PC-3 (cell line): Measurements from ENCODE around the gene MITF. TPM values are rescaled to one million over a fixed set of nuclear protein-coding genes. Genes with fewer than 3 reads are reported as not detected.
"Not testable (repeated sequence)": the region's sequence is repeated elsewhere in the genome, so short reads cannot be mapped to it uniquely, and the experiment has no call there.

Experiments
- ATAC-seq: fragments of 200-7000 bp; cut with Tn5 transposase; 2 replicates; pipeline ENCODE4 v1.9.1; 2020; ENCODE audit warnings: mild to moderate bottlenecking, moderate library complexity
- BruUV-seq: library from RNA; stranded (reverse); fragments of 400-500 nt; replicated peaks from 2 replicates; lab custom pipeline; 2021; lab: Mats Ljungman, UMichigan
- CTCF ChIA-PET: fragments of 300-600 bp; sonication (Branson Sonifier 250); formaldehyde crosslinking; loops from one replicate; lab custom pipeline; 2022; ENCODE audit warnings: antibody characterized with exemption; lab: Charles Lee
- POLR2A ChIA-PET: fragments of 300-600 bp; sonication (Branson Sonifier 250); formaldehyde crosslinking; loops from one replicate; lab custom pipeline; 2022; ENCODE audit warnings: antibody characterized with exemption; ENCODE audit not compliant: unreplicated experiment; lab: Charles Lee
- DNase-seq: peaks from one replicate; pipeline ENCODE4 v3.0.0-alpha.2; 2015
- H2AFZ ChIP-seq: fragments of 300-600 bp; sonication (generic); 2 replicates; pipeline ENCODE4 v1.6.0; 2016; ENCODE audit warnings: antibody characterized with exemption, low read length
- H3F3A ChIP-seq: fragments of 300-600 bp; sonication (generic); one replicate; pipeline ENCODE4 v1.6.0; 2017; ENCODE audit warnings: antibody characterized with exemption, low read length, control low read depth, mild to moderate bottlenecking; ENCODE audit not compliant: unreplicated experiment
- H3K27ac ChIP-seq: fragments of 300-600 bp; sonication (generic); 2 replicates; pipeline ENCODE4 v1.5.1; 2016; ENCODE audit warnings: mild to moderate bottlenecking, low read length
- H3K27me3 ChIP-seq: fragments of 300-600 bp; sonication (generic); 2 replicates; pipeline ENCODE4 v1.6.1; 2016; ENCODE audit warnings: low read length, mixed read lengths
- H3K36me3 ChIP-seq: fragments of 300-600 bp; sonication (generic); 2 replicates; pipeline ENCODE4 v1.6.1; 2016; ENCODE audit warnings: low read depth, mixed run types, low read length, mixed read lengths
- H3K4me1 ChIP-seq: fragments of 300-600 bp; sonication (generic); 2 replicates; pipeline ENCODE4 v1.5.1; 2016; ENCODE audit warnings: low read length; ENCODE audit not compliant: insufficient read depth
- H3K4me2 ChIP-seq: fragments of 300-600 bp; sonication (generic); 2 replicates; pipeline ENCODE4 v1.6.0; 2016; ENCODE audit warnings: low read length
- H3K4me3 ChIP-seq: fragments of 300-600 bp; sonication (generic); 2 replicates; pipeline ENCODE4 v1.5.1; 2016; ENCODE audit warnings: mild to moderate bottlenecking, low read length, mixed read lengths
- H3K79me2 ChIP-seq: fragments of 300-600 bp; sonication (generic); 2 replicates; pipeline ENCODE4 v1.6.1; 2017; ENCODE audit warnings: low read length, mixed read lengths
- H3K9ac ChIP-seq: fragments of 300-600 bp; sonication (generic); 2 replicates; pipeline ENCODE4 v1.6.0; 2016; ENCODE audit warnings: mild to moderate bottlenecking, low read length
- H3K9me2 ChIP-seq: fragments of 300-600 bp; sonication (generic); replicated peaks from 2 replicates; pipeline ENCODE4 v1.6.1; 2016; ENCODE audit warnings: mixed run types, low read length, mixed read lengths
- H3K9me3 ChIP-seq: fragments of 300-600 bp; sonication (generic); 2 replicates; pipeline ENCODE4 v1.6.1; 2016; ENCODE audit warnings: low read length, mixed read lengths
- H4K20me1 ChIP-seq: fragments of 300-600 bp; sonication (generic); 2 replicates; pipeline ENCODE4 v1.6.1; 2016; ENCODE audit warnings: low read length, mixed read lengths
- EZH2 ChIP-seq: fragments of 300-600 bp; sonication (generic); IDR thresholded peaks from one replicate; pipeline ENCODE4 v1.6.1; 2017; ENCODE audit warnings: antibody characterized with exemption, mild to moderate bottlenecking, low read length; ENCODE audit not compliant: unreplicated experiment
- EZH2phosphoT487 ChIP-seq: fragments of 300-600 bp; sonication (generic); IDR thresholded peaks from 2 replicates; pipeline ENCODE4 v1.6.1; 2018; ENCODE audit warnings: mild to moderate bottlenecking, antibody characterized with exemption, low read length, borderline replicate concordance
- intact Hi-C: fragments of 100-400 bp; cut with micrococcal nuclease; formaldehyde crosslinking; loops from 2 replicates; pipeline ENCODE4 v1.9.0; 2023
- total RNA-seq: library from RNA; depleted of rRNA; stranded (reverse); fragments of >200 nt; gene quantifications from 2 replicates; pipeline ENCODE4 v1.2.3, GENCODE V29; 2014
- TF ChIP-seq, protein P1 (sequence below): fragments of 300-600 bp; sonication (generic); conservative IDR thresholded peaks from 2 replicates; pipeline ENCODE4 v1.5.1; 2017; ENCODE audit warnings: antibody characterized with exemption, low read depth, mild to moderate bottlenecking, low read length

The MITF gene
- total RNA-seq, 1 experiment from 2014 or later = 7.6 TPM

GRCh38 chr3:69902386-69902785 is 163.1 kb downstream of the MITF start:
- no peaks in the 10 kb centered on the region for H3F3A ChIP-seq
- DNase-seq (no peak), ATAC-seq (peak; percentile 35)
- H4K20me1 ChIP-seq = no peaks in the 10 kb centered on the region
- no peak overlapping the region for H3K4me3 ChIP-seq
- no peaks in the 10 kb centered on the region for H3K79me2 ChIP-seq
- ChIA-PET CTCF (no interaction called here), POLR2A (no interaction called here)
- H3K4me2 ChIP-seq = no peak overlapping the region
- no peaks in the 10 kb centered on the region for H3K9me2 ChIP-seq
- intact Hi-C loops = no loop called here
- no peaks in the 10 kb centered on the region for H3K9me3 ChIP-seq
- no peak overlapping the region for H3K27ac ChIP-seq
- TF ChIP-seq EZH2 = no peak
- TF ChIP-seq, protein P1, sequence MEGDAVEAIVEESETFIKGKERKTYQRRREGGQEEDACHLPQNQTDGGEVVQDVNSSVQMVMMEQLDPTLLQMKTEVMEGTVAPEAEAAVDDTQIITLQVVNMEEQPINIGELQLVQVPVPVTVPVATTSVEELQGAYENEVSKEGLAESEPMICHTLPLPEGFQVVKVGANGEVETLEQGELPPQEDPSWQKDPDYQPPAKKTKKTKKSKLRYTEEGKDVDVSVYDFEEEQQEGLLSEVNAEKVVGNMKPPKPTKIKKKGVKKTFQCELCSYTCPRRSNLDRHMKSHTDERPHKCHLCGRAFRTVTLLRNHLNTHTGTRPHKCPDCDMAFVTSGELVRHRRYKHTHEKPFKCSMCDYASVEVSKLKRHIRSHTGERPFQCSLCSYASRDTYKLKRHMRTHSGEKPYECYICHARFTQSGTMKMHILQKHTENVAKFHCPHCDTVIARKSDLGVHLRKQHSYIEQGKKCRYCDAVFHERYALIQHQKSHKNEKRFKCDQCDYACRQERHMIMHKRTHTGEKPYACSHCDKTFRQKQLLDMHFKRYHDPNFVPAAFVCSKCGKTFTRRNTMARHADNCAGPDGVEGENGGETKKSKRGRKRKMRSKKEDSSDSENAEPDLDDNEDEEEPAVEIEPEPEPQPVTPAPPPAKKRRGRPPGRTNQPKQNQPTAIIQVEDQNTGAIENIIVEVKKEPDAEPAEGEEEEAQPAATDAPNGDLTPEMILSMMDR = no peak
- TF ChIP-seq EZH2phosphoT487 = no peak
- H3K9ac ChIP-seq = no peak overlapping the region
- peaks cover 9% of the 10 kb centered on the region; the same call in 1 of the 2 replicates for H3K4me1 ChIP-seq
- BruUV-seq = no TSS peak
- H2AFZ ChIP-seq = no peak overlapping the region
- no peaks in the 10 kb centered on the region for H3K27me3 ChIP-seq
- H3K36me3 ChIP-seq = no peaks in the 10 kb centered on the region

DNA sequence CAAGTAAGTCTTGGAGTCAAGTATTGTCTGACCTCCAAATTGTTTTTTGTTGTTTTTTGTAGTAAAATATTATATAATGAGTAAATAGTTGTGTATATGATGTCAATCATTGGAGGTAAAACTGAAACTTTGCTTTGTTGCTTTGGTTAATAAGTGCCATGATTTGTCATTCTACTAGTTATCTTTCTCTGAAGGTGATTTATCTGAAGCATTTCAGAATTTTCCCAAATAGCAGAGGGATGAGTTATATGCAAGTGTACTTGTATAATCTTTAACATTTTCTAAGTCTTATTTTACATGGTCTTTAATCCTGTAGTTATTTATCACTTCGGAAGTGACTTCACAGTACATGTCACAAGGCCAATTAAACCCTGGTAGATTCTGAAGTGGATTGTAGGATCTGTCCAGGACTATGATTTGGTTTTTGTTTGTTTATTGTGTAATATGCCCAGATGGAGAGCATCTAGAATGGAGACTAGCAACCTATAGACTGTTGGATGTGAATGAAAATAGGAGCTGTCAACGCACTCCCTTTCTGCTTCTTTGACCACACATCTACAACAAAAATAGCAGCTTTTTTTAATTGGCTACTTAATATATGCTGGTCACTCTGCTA is 167.2 kb downstream of the MITF start:
- no TSS peak for BruUV-seq
- no peak overlapping the region for H2AFZ ChIP-seq
- ChIA-PET CTCF (no interaction called here), POLR2A (no interaction called here)
- DNase-seq = peak; percentile 3
- no peak overlapping the region for H3K4me2 ChIP-seq
- no peaks in the 10 kb centered on the region for H3K36me3 ChIP-seq
- intact Hi-C loops = no loop called here
- TF ChIP-seq EZH2 (no peak), EZH2phosphoT487 (no peak)
- TF ChIP-seq, protein P1 = no peak
- H3K4me1 ChIP-seq = peaks cover 9% of the 10 kb centered on the region; the same call in 1 of the 2 replicates
- H3K9me2 ChIP-seq = no peaks in the 10 kb centered on the region
- no peaks in the 10 kb centered on the region for H4K20me1 ChIP-seq
- no peaks in the 10 kb centered on the region for H3K9me3 ChIP-seq
- H3K4me3 ChIP-seq = no peak overlapping the region
- no peaks in the 10 kb centered on the region for H3F3A ChIP-seq
- no peak; the same call in 1 of the 2 replicates for ATAC-seq
- no peak overlapping the region for H3K9ac ChIP-seq
- H3K27ac ChIP-seq = peak overlapping the region; percentile 38
- no peaks in the 10 kb centered on the region for H3K27me3 ChIP-seq
- H3K79me2 ChIP-seq = no peaks in the 10 kb centered on the region

DNA sequence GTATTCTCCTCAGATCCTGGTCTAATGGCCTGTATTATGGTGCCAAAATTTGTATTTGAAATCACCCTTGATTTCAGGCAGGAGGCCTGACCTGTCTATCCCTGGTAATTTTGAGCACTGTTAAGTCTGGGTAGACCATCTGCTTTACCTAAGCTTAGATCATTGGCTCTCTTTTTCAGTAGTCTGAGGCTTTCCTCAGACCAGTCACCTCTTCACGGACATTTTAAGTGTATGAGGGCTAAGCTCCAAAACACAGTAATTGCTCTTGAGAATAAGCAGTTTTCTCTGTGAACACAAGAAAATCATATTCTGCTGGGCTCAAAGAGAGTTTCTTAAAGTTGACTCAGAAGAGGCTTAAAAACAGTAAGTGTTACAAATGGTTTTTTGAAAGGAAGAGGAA is 168.3 kb downstream of the MITF start:
- Histone ChIP-seq H3K9me2 (no peaks in the 10 kb centered on the region), H2AFZ (no peak overlapping the region), H4K20me1 (no peaks in the 10 kb centered on the region), H3K9ac (no peak overlapping the region), H3K79me2 (no peaks in the 10 kb centered on the region), H3F3A (no peaks in the 10 kb centered on the region), H3K27me3 (no peaks in the 10 kb centered on the region), H3K4me2 (no peak overlapping the region), H3K27ac (no peak overlapping the region), H3K36me3 (no peaks in the 10 kb centered on the region), H3K9me3 (no peaks in the 10 kb centered on the region), H3K4me3 (no peak overlapping the region), H3K4me1 (peaks cover 9% of the 10 kb centered on the region; the same call in 1 of the 2 replicates)
- CTCF ChIA-PET = interaction anchor here (0.7 kb wide), 1 partner anchor 65 kb away, joined by 3 read pairs; no protein-coding TSS in a partner anchor
- ATAC-seq (no peak), DNase-seq (no peak)
- BruUV-seq = no TSS peak
- POLR2A ChIA-PET = no interaction called here
- TF ChIP-seq EZH2 = no peak
- TF ChIP-seq, protein P1 = no peak
- TF ChIP-seq EZH2phosphoT487 = no peak
- intact Hi-C loops = no loop called here

GRCh38 chr3:69909859-69910258 is 170.6 kb downstream of the MITF start:
- ATAC-seq, H3K27ac ChIP-seq, H3K27me3 ChIP-seq, H2AFZ ChIP-seq, CTCF ChIA-PET, intact Hi-C loops, BruUV-seq, H4K20me1 ChIP-seq, DNase-seq, H3F3A ChIP-seq, H3K4me3 ChIP-seq, H3K79me2 ChIP-seq, POLR2A ChIA-PET, H3K4me2 ChIP-seq, H3K36me3 ChIP-seq, H3K9me2 ChIP-seq, H3K9me3 ChIP-seq, H3K9ac ChIP-seq: not testable (repeated sequence)
- peaks cover 15% of the 10 kb centered on the region; the same call in 1 of the 2 replicates for H3K4me1 ChIP-seq
